Breast epithelium (tissue), 4 donors: Measurements from ENCODE around the gene LSM10. TPM values are rescaled to one million over a fixed set of nuclear protein-coding genes. Genes with fewer than 3 reads are reported as not detected.

Experiments
- DNase-seq, 2 donors: peaks; one replicate each; pipeline ENCODE4 v3.0.0-alpha.2; 2019; ENCODE audit warnings: low spot score in 2 of 2
- H3K27ac ChIP-seq, 2 donors: fragments of 200-600 bp; sonication (generic) in 1 of 2; one replicate each; pipeline ENCODE4 v1.5.1; 2016 to 2019; ENCODE audit warnings: mild to moderate bottlenecking in 1 of 2
- H3K27me3 ChIP-seq, 2 donors: fragments of 200-600 bp; sonication (generic) in 1 of 2; one replicate each; pipeline versions ENCODE4 v1.5.1 to v1.6.0; 2017 to 2019; ENCODE audit warnings: control low read depth in 1 of 2, mild to moderate bottlenecking in 1 of 2
- H3K36me3 ChIP-seq: fragments of 200-600 bp; one replicate; pipeline ENCODE4 v1.5.1; 2019
- H3K4me1 ChIP-seq, 2 donors: fragments of 200-600 bp; sonication (generic); one replicate each; pipeline ENCODE4 v1.5.1; 2016 to 2019; ENCODE audit warnings: control low read depth in 1 of 2
- H3K4me3 ChIP-seq, 3 donors: fragments of 200-600 bp; sonication (generic); 1 replicate in 2 of 3; 2 replicates in 1 of 3; pipeline ENCODE4 v1.5.1; 2016 to 2019; ENCODE audit warnings: mild to moderate bottlenecking in 3 of 3, moderate library complexity in 2 of 3
- H3K9me3 ChIP-seq, 2 donors: fragments of 200-600 bp; sonication (generic) in 1 of 2; one replicate each; pipeline ENCODE4 v1.5.1; 2016 to 2019; ENCODE audit warnings: control low read depth in 1 of 2
- CTCF ChIP-seq, 3 donors: fragments of 450-650 bp; IDR thresholded peaks; one replicate each; pipeline ENCODE4 v1.5.1; 2016 to 2017; ENCODE audit warnings: antibody characterized with exemption in 3 of 3, mild to moderate bottlenecking in 3 of 3, moderate library complexity in 3 of 3
- POLR2A ChIP-seq: fragments of 450-650 bp; IDR thresholded peaks from one replicate; pipeline ENCODE4 v1.6.1; 2016; ENCODE audit warnings: antibody characterized with exemption, mild to moderate bottlenecking, moderate library complexity
- POLR2AphosphoS5 ChIP-seq, 3 donors: sonication (generic); formaldehyde crosslinking; IDR thresholded peaks; one replicate each; pipeline ENCODE4 v1.6.1; 2017; ENCODE audit warnings: antibody characterized with exemption in 3 of 3
- intact Hi-C: fragments of 100-400 bp; cut with DNase I; formaldehyde crosslinking; loops from one replicate; pipeline ENCODE4 v1.15.1; 2023; ENCODE audit warnings: low total_unique reads
- total RNA-seq, 3 donors: library from RNA; depleted of rRNA; stranded (reverse); fragments of >200 nt; gene quantifications; one replicate each; pipeline ENCODE4 v1.1.0, GENCODE V29; 2016

LSM10 gene
- total RNA-seq, 3 donors from 2014 or later = 31.8 to 49.5 (median 39.7) TPM

- intact Hi-C loops = loop anchor here (10.0 kb wide), 1 partner anchor 69 kb away; no protein-coding TSS in a partner anchor
- Histone ChIP-seq H3K36me3 (no peaks in the 10 kb centered on the region), H3K27me3 (no peaks in the 10 kb centered on the region), H3K4me1 (peaks cover 1 to 12% of the 10 kb centered on the region in 2 donors), H3K9me3 (no peaks in the 10 kb centered on the region), H3K4me3 (no peak overlapping the region), H3K27ac (no peak overlapping the region)
- TF ChIP-seq POLR2A (no peak), POLR2AphosphoS5 (IDR thresholded peaks at IDR 0.05) (no peak), CTCF (IDR thresholded peaks at IDR 0.05) (no peak)
- no peak for DNase-seq
Measured at GRCh38 chr1:36355811-36356210, 41.9 kb downstream of the LSM10 start.

- no peak for DNase-seq
- Histone ChIP-seq H3K4me1 (peaks cover 6 to 23% of the 10 kb centered on the region in 2 donors), H3K9me3 (no peaks in the 10 kb centered on the region), H3K36me3 (no peaks in the 10 kb centered on the region), H3K27me3 (no peaks in the 10 kb centered on the region), H3K27ac (no peak overlapping the region), H3K4me3 (no peak overlapping the region)
- intact Hi-C loops = loop anchor here (10.0 kb wide), 1 partner anchor 70 kb away; no protein-coding TSS in a partner anchor
- TF ChIP-seq POLR2A (no peak), POLR2AphosphoS5 (IDR thresholded peaks at IDR 0.05) (no peak), CTCF (IDR thresholded peaks at IDR 0.05) (no peak)
Measured at GRCh38 chr1:36354486-36354885, 43.2 kb downstream of the LSM10 start.

DNA sequence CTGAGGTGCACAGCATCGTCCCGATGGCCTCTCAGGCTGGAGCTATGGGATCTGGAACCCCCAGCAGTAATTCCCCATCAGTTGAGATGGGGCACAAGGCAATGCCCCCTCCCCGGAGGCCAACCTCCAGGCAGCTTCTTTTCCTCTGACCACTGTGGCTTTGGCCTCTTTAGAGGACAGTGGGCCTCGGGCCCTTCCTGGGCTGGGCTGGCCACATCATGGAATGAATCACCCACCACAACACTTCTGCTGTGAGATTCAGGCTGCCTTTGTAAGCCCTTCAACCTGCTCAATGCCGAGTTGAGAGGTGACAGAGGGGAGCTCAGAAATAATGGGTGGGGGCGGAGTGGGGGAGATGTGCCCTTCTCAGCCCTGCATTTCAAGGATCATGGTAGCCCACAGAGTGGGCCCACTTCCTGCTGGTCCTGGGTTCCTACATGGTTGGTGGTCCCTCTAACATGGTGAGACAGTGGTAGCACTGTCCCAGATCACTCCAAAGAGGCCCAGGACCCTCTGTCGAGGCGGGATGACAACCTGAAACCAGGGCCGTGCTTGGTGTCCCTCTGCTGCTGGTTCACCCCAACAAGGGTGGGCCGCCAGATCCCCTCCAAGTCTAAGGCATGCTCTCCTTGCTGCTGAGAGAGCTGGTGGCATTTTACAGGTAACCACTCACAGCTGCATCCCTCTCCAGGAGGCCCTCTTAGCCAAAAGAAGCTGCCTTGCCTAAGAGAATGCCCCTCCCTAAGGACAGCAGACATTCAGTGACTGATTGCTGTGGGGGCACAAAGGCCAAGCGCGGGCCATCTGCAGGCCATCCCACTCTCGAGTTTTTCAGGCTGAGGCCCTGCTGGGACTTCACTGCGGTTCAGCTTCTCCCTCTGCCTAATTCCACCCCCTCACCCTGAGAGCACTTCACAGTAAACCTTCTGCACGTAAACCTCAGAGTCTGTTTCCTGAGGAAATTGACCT lies 44.5 kb downstream of the LSM10 start:
- no peaks in the 10 kb centered on the region for H3K9me3 ChIP-seq
- intact Hi-C loops = loop anchor here (10.0 kb wide), 1 partner anchor 72 kb away; no protein-coding TSS in a partner anchor
- no peak overlapping the region for H3K4me3 ChIP-seq
- peak overlapping the region; percentile 88 to 90 for H3K27ac ChIP-seq
- no peak for DNase-seq
- TF ChIP-seq POLR2AphosphoS5 (IDR thresholded peaks at IDR 0.05) (no peak), POLR2A (no peak), CTCF (IDR thresholded peaks at IDR 0.05) (no peak)
- H3K36me3 ChIP-seq = no peaks in the 10 kb centered on the region
- peaks cover 6 to 23% of the 10 kb centered on the region in 2 donors for H3K4me1 ChIP-seq
- no peaks in the 10 kb centered on the region for H3K27me3 ChIP-seq

GRCh38 chr1:36352125-36352909 lies 45.4 kb downstream of the LSM10 start:
- intact Hi-C loops = loop anchor here (10.0 kb wide), 1 partner anchor 72 kb away; no protein-coding TSS in a partner anchor
- Histone ChIP-seq H3K4me3 (no peak overlapping the region), H3K4me1 (peaks cover 6 to 23% of the 10 kb centered on the region in 2 donors), H3K36me3 (no peaks in the 10 kb centered on the region), H3K9me3 (no peaks in the 10 kb centered on the region), H3K27me3 (no peaks in the 10 kb centered on the region), H3K27ac (peak overlapping the region; percentile 88 to 90)
- no peak for TF ChIP-seq POLR2A
- no peak for TF ChIP-seq POLR2AphosphoS5 (IDR thresholded peaks at IDR 0.05)
- TF ChIP-seq CTCF (IDR thresholded peaks at IDR 0.05) = no peak
- no peak for DNase-seq
